DMS114 treated with DMSO at 0.1 percent for 48 hours (cell line): Measurements from ENCODE around the gene FGA.
"Not testable (repeated sequence)": the region's sequence is repeated elsewhere in the genome, so short reads cannot be mapped to it uniquely, and the experiment has no call there.

Source experiments
- DNase-seq: peaks from one replicate; lab custom pipeline; 2025; ENCODE audit not compliant: unreplicated experiment; lab: John Stamatoyannopoulos, UW

FGA gene

DNA sequence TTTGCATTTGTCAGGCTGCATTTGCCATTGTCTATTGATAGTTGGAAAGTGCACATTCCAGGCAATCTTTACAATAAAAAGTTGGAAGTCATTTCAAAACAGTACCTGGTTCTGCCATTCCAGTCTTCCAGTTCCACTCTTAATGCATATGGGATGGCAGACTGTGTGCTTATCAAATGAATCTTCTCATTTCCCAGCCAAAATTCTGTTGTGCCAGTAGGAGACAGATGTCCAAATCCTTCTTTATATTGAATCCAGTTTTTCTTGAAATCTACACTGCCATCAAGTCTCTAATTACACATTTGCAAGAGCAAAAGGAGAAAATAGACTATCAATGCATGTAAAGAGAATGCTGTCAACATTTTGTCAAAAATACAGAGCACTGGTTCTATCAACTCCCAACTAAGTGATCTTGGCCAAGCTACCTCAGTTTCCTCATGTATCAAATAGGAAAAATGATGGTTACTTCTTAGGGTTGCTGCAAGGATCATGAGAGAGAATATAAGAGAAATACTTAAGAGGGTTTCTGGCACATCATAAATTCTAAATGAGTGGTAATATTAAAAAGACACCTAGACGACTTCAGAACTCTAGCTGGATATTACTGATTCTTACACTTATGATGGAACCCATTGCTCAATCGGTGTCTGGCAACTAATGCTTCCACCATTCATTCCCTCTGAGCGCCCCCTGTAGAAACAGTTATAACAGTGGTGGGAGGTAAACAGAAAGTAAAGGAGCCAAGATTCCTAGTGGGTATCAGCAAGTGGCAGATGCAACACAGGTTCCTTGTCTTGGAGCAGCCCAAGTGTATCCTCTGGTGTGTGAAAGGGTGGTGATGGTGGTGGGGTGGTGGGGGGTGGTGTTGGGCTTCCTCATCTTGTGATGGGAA lies 18.1 kb upstream of the FGA start:
- DNase-seq = no peak

GRCh38 chr4:154606728-154607723 lies 16.5 kb upstream of the FGA start:
- DNase-seq = no peak

DNA sequence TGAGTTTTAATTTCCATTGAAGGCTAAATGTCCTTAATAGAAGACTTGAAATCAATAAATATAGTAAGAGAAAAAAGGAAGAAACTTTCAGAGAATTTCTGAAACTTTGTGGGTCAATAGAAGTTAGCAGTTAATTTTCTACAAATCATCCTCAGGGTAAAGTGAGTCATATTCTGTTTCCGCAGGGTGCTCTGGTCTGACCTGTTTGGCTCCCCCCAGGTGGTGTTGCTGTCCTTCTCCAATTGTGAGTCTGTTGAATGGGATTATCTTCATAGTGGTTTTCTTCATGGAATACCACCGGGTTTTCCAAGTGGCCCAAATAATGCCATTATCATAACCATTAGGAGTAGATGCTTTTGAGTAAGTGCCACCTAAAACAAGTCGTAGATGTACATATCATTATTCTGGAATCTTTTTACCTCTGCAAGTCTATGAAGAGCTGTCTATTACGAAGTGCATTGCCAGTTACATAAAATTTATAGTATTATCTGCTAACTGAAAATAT lies 14.2 kb upstream of the FGA start:
- no peak for DNase-seq

DNA sequence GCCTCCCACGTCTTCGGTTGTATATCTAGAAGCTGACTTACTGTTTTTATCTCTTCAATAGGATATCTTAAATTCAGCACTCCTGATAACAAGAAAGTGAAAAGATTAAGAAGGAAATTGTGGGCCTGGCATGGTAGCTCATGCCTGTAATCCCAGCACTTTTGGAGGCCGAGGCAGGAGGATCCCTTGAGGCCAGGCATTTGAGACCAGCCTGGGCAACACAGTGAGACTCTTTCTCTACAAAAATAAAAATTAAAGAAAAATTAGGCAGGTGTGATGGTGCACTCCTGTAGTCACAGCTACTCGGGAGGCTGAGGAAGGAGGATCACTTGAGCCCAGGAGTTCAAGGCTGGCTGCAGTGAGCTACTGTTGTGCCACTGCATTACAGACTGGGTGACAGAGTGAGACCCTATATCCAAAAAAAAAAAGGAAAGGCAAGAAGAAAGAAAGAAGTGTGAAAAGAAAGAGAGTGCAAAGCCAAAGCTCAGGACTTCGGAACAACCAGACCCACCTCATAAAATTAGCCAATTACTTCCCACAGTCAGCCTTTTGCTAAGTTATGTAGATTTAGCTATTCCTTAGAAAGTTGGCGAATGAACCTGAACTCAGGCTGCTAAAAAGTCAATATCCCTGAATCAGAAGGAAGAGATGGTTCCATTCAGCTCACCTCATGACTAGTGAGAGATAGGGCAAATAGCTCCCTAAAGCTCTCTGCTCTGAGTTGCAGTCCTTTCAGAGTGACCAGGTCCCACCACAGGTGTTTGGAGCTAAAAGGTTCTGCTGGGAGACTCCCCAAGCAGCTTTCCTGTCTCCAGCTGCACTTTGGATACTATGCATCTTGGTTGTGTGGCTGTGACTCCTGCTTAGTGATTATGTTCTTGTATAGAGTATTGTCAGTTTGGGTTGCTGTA lies 12.7 kb upstream of the FGA start:
- DNase-seq = no peak

GRCh38 chr4:154602404-154603020 lies 12.0 kb upstream of the FGA start:
- no peak for DNase-seq

- no peak for DNase-seq
Observed at GRCh38 chr4:154597798-154598774, 7.5 kb upstream of the FGA start.

DNA sequence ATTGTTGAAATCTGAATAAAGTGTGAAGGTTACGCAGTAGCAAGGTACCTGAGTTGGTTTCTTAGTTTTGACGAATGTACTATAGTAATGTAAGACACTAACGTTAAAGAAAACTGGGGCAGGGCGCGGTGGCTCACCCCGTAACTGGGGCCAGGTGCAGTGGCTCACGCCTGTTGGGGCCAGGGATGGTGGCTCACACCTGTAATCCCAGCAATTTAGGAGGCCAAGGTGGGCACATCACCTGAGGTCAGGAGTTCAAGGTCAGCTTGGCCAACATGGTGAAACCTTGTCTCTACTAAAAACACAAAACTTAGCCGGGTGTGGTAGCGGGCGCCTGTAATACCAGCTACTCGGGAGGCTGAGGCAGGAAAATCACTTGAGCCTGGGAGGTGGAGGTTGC lies 6.7 kb upstream of the FGA start:
- DNase-seq = not testable (repeated sequence)

- DNase-seq = no peak
Observed at GRCh38 chr4:154595807-154596206, 5.3 kb upstream of the FGA start.

GRCh38 chr4:154594343-154594742 lies 3.8 kb upstream of the FGA start:
- not testable (repeated sequence) for DNase-seq

DNA sequence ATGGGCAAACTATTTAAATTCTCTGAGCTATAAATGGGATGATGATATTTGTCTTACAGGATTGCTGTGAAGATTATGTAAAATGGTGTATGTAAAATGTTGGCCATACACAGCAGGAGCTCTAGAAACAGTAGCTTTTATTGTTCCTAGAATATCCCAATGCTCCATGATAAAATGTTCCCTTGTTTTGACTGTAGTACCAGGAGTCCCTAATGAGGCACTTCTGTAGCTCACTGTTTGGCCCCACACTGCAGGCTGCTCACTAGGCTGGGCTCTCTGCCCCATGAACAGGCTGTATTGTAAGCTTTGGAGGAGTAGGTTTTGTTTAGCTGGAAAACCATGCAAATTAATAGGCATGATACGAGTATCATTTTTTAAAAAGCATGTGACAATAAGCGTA lies 3.3 kb upstream of the FGA start:
- no peak for DNase-seq

DNA sequence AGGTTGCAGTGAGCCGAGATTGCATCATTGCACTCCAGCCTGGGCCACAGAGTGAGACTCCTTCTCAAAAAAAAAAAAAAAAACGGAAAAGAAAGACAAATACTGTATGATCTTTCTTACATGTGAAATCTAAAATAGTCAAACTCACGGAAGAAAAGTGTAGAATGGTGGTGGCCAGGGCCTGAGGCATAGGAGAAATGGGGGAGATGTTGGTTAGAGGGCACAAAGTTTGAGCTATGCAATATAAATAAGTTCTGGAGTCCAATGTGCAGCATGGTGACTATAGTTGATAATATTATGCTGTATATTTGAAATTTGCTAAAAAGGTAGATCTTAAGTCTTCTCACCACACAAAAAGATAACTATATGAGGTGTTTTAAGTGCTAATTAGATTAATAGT lies 1.3 kb upstream of the FGA start:
- DNase-seq = no peak

- DNase-seq = no peak
Observed at GRCh38 chr4:154589296-154590197, 995 bp downstream of the FGA start.

DNA sequence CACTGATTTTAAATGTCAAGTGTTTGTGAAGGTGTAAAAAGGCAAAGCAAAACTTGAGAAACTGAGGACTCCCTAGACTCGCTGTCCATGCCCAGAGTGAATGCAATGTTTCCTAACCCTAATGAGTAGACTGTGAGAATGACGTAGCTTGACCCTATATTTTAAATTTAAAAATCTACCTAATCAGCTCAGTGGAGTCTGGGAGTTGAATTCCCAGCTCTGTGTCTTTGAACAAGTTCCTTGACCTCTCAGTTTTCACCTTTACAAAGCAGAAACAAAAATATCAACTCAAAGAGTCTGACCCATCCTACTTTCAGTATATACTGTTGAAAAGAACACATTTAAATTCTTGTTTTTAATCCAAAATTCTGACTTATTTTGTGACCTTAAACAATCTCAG lies 2.3 kb downstream of the FGA start:
- DNase-seq = no peak

DNA sequence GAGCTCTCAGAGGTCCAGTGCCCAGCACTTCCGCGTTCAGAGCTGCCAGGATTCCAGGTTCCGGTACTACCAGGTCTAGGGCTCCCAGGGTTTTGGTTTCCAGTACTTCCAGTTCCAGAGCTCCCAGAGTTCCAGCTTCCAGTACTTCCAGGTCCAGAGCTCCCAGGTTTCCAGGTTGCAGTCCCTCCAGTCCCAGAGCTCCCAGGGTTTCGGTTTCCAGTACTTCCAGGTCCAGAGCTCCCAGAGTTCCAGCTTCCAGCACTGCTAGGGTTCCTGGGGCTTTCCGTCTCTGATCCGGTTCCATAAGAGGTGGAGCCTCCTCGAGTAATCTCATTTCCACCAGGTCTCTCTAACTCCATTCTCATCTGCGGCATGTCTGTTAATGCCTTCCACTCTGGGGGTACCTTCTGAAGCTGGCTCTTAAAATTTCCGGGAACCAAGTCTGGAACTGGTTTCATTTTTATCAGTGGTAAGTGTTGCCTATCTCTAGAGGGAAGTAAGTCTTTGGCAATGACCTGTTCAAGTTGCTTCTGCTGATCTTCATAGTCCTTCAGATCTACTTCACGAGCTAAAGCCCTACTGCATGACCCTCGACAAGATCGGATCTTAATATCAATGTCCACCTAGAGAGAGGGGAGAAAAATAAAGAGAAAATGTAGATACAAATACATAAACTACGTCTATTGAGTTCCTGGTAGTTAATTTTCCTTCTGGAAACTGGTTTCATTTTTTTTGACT lies 4.1 kb downstream of the FGA start:
- no peak for DNase-seq

DNA sequence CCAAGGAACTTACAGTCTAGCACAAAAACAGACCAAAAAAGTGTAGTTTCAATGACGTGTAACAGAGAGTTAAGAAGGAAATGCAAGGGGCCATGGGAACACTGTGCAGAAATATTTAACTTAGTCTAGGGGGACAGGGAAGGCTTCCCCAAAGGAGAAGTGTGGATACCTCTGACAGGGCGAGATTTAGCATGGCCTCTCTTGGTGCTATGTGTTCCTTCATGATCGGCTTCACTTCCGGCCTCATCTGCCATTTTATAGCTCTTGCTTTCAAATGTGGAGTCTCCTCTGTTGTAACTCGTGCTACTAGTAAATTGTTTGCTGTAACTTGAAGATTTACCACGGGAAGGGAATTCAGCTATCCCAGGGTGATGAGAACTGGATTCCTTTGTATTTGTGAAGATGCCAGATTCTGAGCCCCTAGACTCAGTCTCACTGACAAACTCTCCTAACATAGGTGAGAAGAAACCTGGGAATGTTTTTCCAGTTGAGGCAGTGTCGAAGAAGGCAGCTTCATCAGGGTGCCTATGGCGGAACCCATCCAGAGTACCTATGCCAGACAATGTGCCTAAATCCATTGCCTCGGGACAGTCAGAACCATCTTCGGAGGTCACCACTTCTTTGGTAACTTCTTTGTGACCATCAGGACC lies 5.0 kb downstream of the FGA start:
- DNase-seq = no peak

DNA sequence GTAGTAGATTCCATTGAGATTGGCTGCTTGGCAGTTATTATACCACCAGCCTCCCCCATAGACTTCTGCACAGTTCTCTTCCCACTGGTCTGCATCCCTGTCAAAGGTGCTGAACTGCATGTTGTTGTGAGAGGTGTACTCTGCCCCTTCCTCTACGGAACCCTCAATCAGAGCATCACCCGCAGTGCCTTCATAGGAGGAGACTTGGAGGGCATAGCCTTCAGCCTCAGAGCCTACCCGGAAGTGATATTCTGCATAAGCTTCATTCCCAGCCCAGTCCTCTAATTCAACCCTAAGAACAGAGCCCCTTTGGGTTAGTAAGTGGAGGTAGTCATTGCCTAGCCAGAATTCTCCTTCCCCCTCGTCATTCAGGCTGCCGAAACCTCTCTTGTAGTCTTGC lies 6.3 kb downstream of the FGA start:
- no peak for DNase-seq

GRCh38 chr4:154583677-154584076 lies 6.9 kb downstream of the FGA start:
- no peak for DNase-seq
